K562 (cell line): ENCODE measurements around the gene CENPP. TPM values are rescaled to one million over a fixed set of nuclear protein-coding genes. Genes with fewer than 3 reads are reported as not detected.

ENCODE experiments used
- ATAC-seq: fragments of 200-7000 bp; cut with Tn5 transposase; 3 replicates; pipeline ENCODE4 v1.9.1; 2020; ENCODE audit warnings: moderate library complexity
- BruUV-seq: library from RNA; stranded (reverse); fragments of 400-500 nt; replicated peaks from 2 replicates; lab custom pipeline; 2021; lab: Mats Ljungman, UMichigan
- CTCF ChIA-PET: fragments of 300-600 bp; formaldehyde crosslinking; extraction: SDS; loops from one replicate; lab custom pipeline; 2021; ENCODE audit warnings: low intra/inter-chr PET ratio; lab: Yijun Ruan, JAX
- POLR2A ChIA-PET: fragments of 300-600, 350-650 bp; sonication (Branson Sonifier 250); formaldehyde crosslinking; extraction: SDS; loops from one replicate; lab custom pipeline; 2021; ENCODE audit warnings: antibody characterized with exemption, inconsistent platforms; lab: Yijun Ruan, JAX
- DNase-seq, 4 experiments: peaks; one replicate each; pipeline versions ENCODE4 v3.0.0 to v3.0.0-alpha.2; 2011 to 2018; ENCODE audit warnings: low spot score in 3 of 4, mixed read lengths in 3 of 4; ENCODE audit errors: extremely low read depth in 1 of 4
- FAIRE-seq: peaks from 2 replicates; lab custom pipeline; 2011; peaks lifted over from hg19 to GRCh38; lab: Jason Lieb, UNC
- H2AFZ ChIP-seq: 2 replicates; pipeline ENCODE4 v1.6.0; 2011; ENCODE audit warnings: low read depth, low read length, control low read depth, inconsistent platforms
- H3K27ac ChIP-seq: fragments of 200-600 bp; 3 replicates; pipeline ENCODE4 v1.8.0; 2011; ENCODE audit warnings: low read depth, mild to moderate bottlenecking, control low read depth, inconsistent platforms, low read length, moderate library complexity, mixed read lengths; ENCODE audit errors: extremely low read depth
- H3K27me3 ChIP-seq, 2 experiments: fragments of 300-600 bp in 1 of 2; 2 replicates in 1 of 2; 3 replicates in 1 of 2; pipeline versions ENCODE4 v1.6.0 to v1.8.0; 2011; ENCODE audit warnings: inconsistent platforms in 2 of 2, low read length in 2 of 2, mild to moderate bottlenecking in 1 of 2, mixed read lengths in 1 of 2, moderate library complexity in 1 of 2; ENCODE audit not compliant: control insufficient read depth in 2 of 2, insufficient read depth in 2 of 2
- H3K36me3 ChIP-seq: fragments of 300-600 bp; 3 replicates; pipeline ENCODE4 v1.8.0; 2011; ENCODE audit warnings: mild to moderate bottlenecking, low read length, inconsistent platforms; ENCODE audit not compliant: control insufficient read depth, insufficient read depth
- H3K4me1 ChIP-seq, 2 experiments: fragments of 200-600 bp in 1 of 2; replicated peaks in 1 of 2; 2 replicates in 1 of 2; 3 replicates in 1 of 2; pipeline versions ENCODE4 v1.5.1 to v1.8.0; 2011; ENCODE audit warnings: inconsistent platforms in 2 of 2, low read length in 2 of 2, mild to moderate bottlenecking in 1 of 2, mixed read lengths in 1 of 2, moderate library complexity in 1 of 2; ENCODE audit not compliant: control insufficient read depth in 2 of 2, insufficient read depth in 2 of 2
- H3K4me2 ChIP-seq: 2 replicates; pipeline ENCODE4 v1.6.1; 2011; ENCODE audit warnings: low read length, control low read depth, inconsistent platforms, mixed read lengths; ENCODE audit not compliant: insufficient read depth
- H3K4me3 ChIP-seq: fragments of 200-600 bp; sonication (generic), shearing (Covaris generic); 2 replicates; pipeline ENCODE4 v1.5.1; 2016; ENCODE audit warnings: control low read depth, inconsistent platforms
- H3K79me2 ChIP-seq: fragments of 200-600 bp; 3 replicates; pipeline ENCODE4 v1.8.0; 2011; ENCODE audit warnings: low read length, inconsistent platforms; ENCODE audit not compliant: control insufficient read depth, insufficient read depth
- H3K9ac ChIP-seq, 2 experiments: 2 replicates each; pipeline versions ENCODE4 v1.6.0 to v1.6.1; 2011; ENCODE audit warnings: low read depth in 2 of 2, low read length in 2 of 2, control low read depth in 1 of 2, inconsistent platforms in 1 of 2, mild to moderate bottlenecking in 1 of 2, mixed read lengths in 1 of 2; ENCODE audit not compliant: insufficient read depth in 1 of 2
- H3K9me1 ChIP-seq: one replicate; pipeline ENCODE4 v1.6.0; 2011; ENCODE audit warnings: inconsistent platforms, mild to moderate bottlenecking, low read length, moderate library complexity; ENCODE audit not compliant: control insufficient read depth, insufficient read depth
- H3K9me3 ChIP-seq: replicated peaks from 2 replicates; pipeline ENCODE4 v1.5.1; 2011; ENCODE audit warnings: low read depth, low read length, inconsistent platforms; ENCODE audit not compliant: control insufficient read depth, insufficient read depth
- H4K20me1 ChIP-seq: replicated peaks from 2 replicates; pipeline ENCODE4 v1.6.1; 2011; ENCODE audit warnings: low read length, inconsistent platforms, mixed read lengths; ENCODE audit not compliant: control insufficient read depth, insufficient read depth
- BACH1 ChIP-seq: fragments of 200-800 bp; sonication (Bioruptor generic); IDR thresholded peaks from 2 replicates; pipeline ENCODE4 v1.6.1; 2016; ENCODE audit warnings: missing genetic modification characterization, missing compliant biosample characterization
- CBX3 ChIP-seq, 2 experiments: IDR thresholded peaks; 1 replicate in 1 of 2; 2 replicates in 1 of 2; pipeline ENCODE4 v1.6.1; 2012; ENCODE audit warnings: inconsistent platforms in 2 of 2, low read length in 2 of 2, borderline replicate concordance in 1 of 2, control low read depth in 1 of 2
- ESRRB ChIP-seq: fragments of 250-450 bp; sonication (Bioruptor Pico); IDR thresholded peaks from 2 replicates; pipeline ENCODE4 v1.5.0; 2020; ENCODE audit warnings: mild to moderate bottlenecking, moderate library complexity, borderline replicate concordance
- RERE ChIP-seq: sonication (generic); formaldehyde crosslinking; IDR thresholded peaks from 2 replicates; pipeline ENCODE4 v1.8.0; 2023; ENCODE audit warnings: missing genetic modification reagents, mild to moderate bottlenecking, borderline replicate concordance
- ZNF282 ChIP-seq: sonication (generic); formaldehyde crosslinking; IDR thresholded peaks from 2 replicates; pipeline ENCODE4 v1.8.1; 2023; ENCODE audit warnings: missing genetic modification reagents
- ZNF507 ChIP-seq: conservative IDR thresholded peaks from 2 replicates; pipeline ENCODE4 v1.6.1; 2017; ENCODE audit warnings: missing genetic modification characterization, missing compliant biosample characterization
- ZNF512 ChIP-seq: IDR thresholded peaks from 2 replicates; pipeline ENCODE4 v1.6.1; 2016; ENCODE audit warnings: missing genetic modification characterization, missing compliant biosample characterization
- ZNF589 ChIP-seq: fragments of 200-800 bp; sonication (Bioruptor generic); IDR thresholded peaks from 2 replicates; pipeline ENCODE4 v1.6.1; 2016; ENCODE audit warnings: low read depth, missing genetic modification characterization, missing compliant biosample characterization
- ZNF707 ChIP-seq: fragments of 250-450 bp; sonication (Bioruptor Pico); conservative IDR thresholded peaks from 2 replicates; pipeline ENCODE4 v1.8.0; 2022; ENCODE audit warnings: inconsistent platforms, mild to moderate bottlenecking, moderate library complexity
- in situ Hi-C: fragments of 300-500 bp; cut with MboI; formaldehyde crosslinking; loops from 4 replicates; pipeline ENCODE4 v1.15.0; 2018; ENCODE audit warnings: inconsistent platforms, mixed read lengths
- intact Hi-C: fragments of 100-400 bp; cut with micrococcal nuclease; formaldehyde crosslinking; loops from 2 replicates; pipeline ENCODE4 v1.14.2; 2022
- polyA plus RNA-seq, 8 experiments: library from polyadenylated mRNA; depleted of rRNA in 4 of 8; stranded (reverse) in 5 of 8; unstranded in 3 of 8; fragments of >200 nt; fragmentation: Nextera tagmentation in 2 of 8; fragmentation: Illumina TruSeq in 1 of 8; extraction: Ambion mirVana in 2 of 8; extraction: Trizol in 1 of 8; gene quantifications; 2 replicates each; pipeline versions ENCODE4 v1.2.1 to v1.2.3, GENCODE V29; 2011 to 2014; ENCODE audit warnings: inconsistent platforms in 1 of 8, missing spikeins in 1 of 8
- total RNA-seq, 7 experiments: library from RNA; depleted of rRNA in 6 of 7; stranded (reverse); fragments of >200 nt in 6 of 7; fragmentation: Illumina TruSeq in 2 of 7; extraction: Trizol in 2 of 7; gene quantifications; 2 replicates each; pipeline versions ENCODE4 v1.2.1 to v1.2.3, GENCODE V29; 2011 to 2021; ENCODE audit warnings: low replicate concordance in 1 of 7
- TF ChIP-seq, protein P1 (sequence below): fragments of 450-650 bp; IDR thresholded peaks from 2 replicates; pipeline ENCODE4 v1.6.1; 2016; ENCODE audit warnings: missing biosample characterization, missing genetic modification characterization

CENPP gene
- total and polyA plus RNA-seq, 9 of the 15 experiments (the other 6 are each of a cell fraction or from before 2014, with no cell fraction given), result 8.0 to 28.5 (median 17.9) TPM

DNA sequence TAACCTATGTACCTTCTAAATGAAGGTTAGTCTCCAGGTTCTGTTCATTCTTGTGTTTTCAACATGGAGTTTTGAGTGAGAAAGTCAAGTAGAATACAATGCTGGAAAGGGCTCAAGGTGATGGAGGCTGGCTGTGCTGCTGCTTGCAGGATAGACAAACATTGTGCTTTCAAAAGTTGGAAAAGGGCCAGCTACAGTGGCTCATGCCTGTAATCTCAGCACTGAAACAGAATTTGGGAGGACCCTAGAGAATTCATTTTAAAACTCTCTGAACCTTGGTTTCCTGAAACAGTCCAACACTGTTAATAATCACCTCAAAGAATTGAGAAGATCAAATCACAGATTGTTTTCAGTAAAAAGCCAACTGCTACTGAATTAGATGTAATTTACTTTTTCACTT lies 16.9 kb upstream of the CENPP start:
- FAIRE-seq, result no peak
- no peak for TF ChIP-seq ZNF707 (CRISPR knock-in tag)
- no peak for TF ChIP-seq RERE
- TF ChIP-seq ESRRB, result no peak
- TF ChIP-seq CBX3 (IDR thresholded peaks at IDR 0.05; ENCODE audit: borderline replicate concordance in 1 of 2, low read length in 2 of 2), result no peak
- no peak for TF ChIP-seq ZNF512
- TF ChIP-seq, protein P1, sequence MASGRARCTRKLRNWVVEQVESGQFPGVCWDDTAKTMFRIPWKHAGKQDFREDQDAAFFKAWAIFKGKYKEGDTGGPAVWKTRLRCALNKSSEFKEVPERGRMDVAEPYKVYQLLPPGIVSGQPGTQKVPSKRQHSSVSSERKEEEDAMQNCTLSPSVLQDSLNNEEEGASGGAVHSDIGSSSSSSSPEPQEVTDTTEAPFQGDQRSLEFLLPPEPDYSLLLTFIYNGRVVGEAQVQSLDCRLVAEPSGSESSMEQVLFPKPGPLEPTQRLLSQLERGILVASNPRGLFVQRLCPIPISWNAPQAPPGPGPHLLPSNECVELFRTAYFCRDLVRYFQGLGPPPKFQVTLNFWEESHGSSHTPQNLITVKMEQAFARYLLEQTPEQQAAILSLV (tag), result no peak
- no peak for TF ChIP-seq ZNF507 (tag)
- TF ChIP-seq BACH1 (tag), result no peak
- no peak for TF ChIP-seq ZNF282
- TF ChIP-seq ZNF589 (CRISPR knock-in tag), result no peak
- Histone ChIP-seq H4K20me1 (no peaks in the 10 kb centered on the region; the same call in 1 of the 2 replicates), H3K36me3 (peaks cover 95% of the 10 kb centered on the region), H3K4me2 (no peak overlapping the region), H3K9me3 (no peaks in the 10 kb centered on the region), H2AFZ (no peak overlapping the region), H3K27me3 (no peaks in the 10 kb centered on the region), H3K9ac (no peak overlapping the region), H3K79me2 (peaks cover 32% of the 10 kb centered on the region), H3K4me3 (no peak overlapping the region), H3K4me1 (peaks cover 0 to 10% of the 10 kb centered on the region in 2 experiments; a peak in 3 of 5 replicates), H3K9me1 (no peaks in the 10 kb centered on the region), H3K27ac (no peak overlapping the region)
- POLR2A ChIA-PET, result interaction anchor here (0.5 to 5.8 kb wide), 4 partner anchors 13 to 506 kb away, joined by 3 to 38 read pairs (median 4); partner anchors contain the start of gene NOL8
- DNase-seq, result no peak
- CTCF ChIA-PET, result no interaction called here
- ATAC-seq, result no peak
- in situ Hi-C loops (no loop called here), intact Hi-C loops (no loop called here)
- BruUV-seq, result no TSS peak
